ENCODE data around the gene MEGF11.
"Not testable (repeated sequence)": the region's sequence is repeated elsewhere in the genome, so short reads cannot be mapped to it uniquely, and the experiment has no call there.

Gene MEGF11

GRCh38 chr15:65881766-65882434 is 371.6 kb downstream of the MEGF11 start:
- DNase-seq (ENCODE audit: low spot score): no peak

- DNase-seq (ENCODE audit: low spot score): no peak
Observed at GRCh38 chr15:65877749-65878148, 375.8 kb downstream of the MEGF11 start.

- DNase-seq (ENCODE audit: low spot score): no peak
Observed at GRCh38 chr15:65875458-65875857, 378.1 kb downstream of the MEGF11 start.

- DNase-seq (ENCODE audit: low spot score): no peak
Observed at GRCh38 chr15:65873256-65873655, 380.3 kb downstream of the MEGF11 start.

- DNase-seq (ENCODE audit: low spot score): peak; percentile 4
Observed at GRCh38 chr15:65872596-65872995, 381.0 kb downstream of the MEGF11 start.

GRCh38 chr15:65871886-65872285 is 381.7 kb downstream of the MEGF11 start:
- not testable (repeated sequence) for DNase-seq (ENCODE audit: low spot score)

GRCh38 chr15:65870889-65871533 is 382.5 kb downstream of the MEGF11 start:
- peak; percentile 67 for DNase-seq (ENCODE audit: low spot score)

GRCh38 chr15:65869954-65870871 is 383.3 kb downstream of the MEGF11 start:
- DNase-seq (ENCODE audit: low spot score): peak; percentile 8

GRCh38 chr15:65869126-65869953 is 384.2 kb downstream of the MEGF11 start, which contains the start of gene RAB11A:
Gene RAB11A (plus strand): TSS chr15:65869491. CDS start chr15:65869586, 95 bp downstream.
- DNase-seq (ENCODE audit: low spot score): peak; percentile 92

GRCh38 chr15:65868546-65869125 is 384.9 kb downstream of the MEGF11 start:
- no peak for DNase-seq (ENCODE audit: low spot score)

- not testable (repeated sequence) for DNase-seq (ENCODE audit: low spot score)
Observed at GRCh38 chr15:65867933-65868332, 385.6 kb downstream of the MEGF11 start.

GRCh38 chr15:65867244-65867643 is 386.3 kb downstream of the MEGF11 start:
- no peak for DNase-seq (ENCODE audit: low spot score)

- DNase-seq (ENCODE audit: low spot score): no peak
Observed at GRCh38 chr15:65863106-65863505, 390.4 kb downstream of the MEGF11 start.

GRCh38 chr15:65862682-65863081 is 390.9 kb downstream of the MEGF11 start:
- peak; percentile 47 for DNase-seq (ENCODE audit: low spot score)

- no peak for DNase-seq (ENCODE audit: low spot score)
Observed at GRCh38 chr15:65857718-65858402, 395.7 kb downstream of the MEGF11 start.

GRCh38 chr15:65856821-65857455 is 396.6 kb downstream of the MEGF11 start:
- DNase-seq (ENCODE audit: low spot score): no peak

GRCh38 chr15:65851981-65852380 is 401.6 kb downstream of the MEGF11 start:
- no peak for DNase-seq (ENCODE audit: low spot score)

GRCh38 chr15:65847989-65848388 is 405.6 kb downstream of the MEGF11 start:
- no peak for DNase-seq (ENCODE audit: low spot score)

GRCh38 chr15:65845826-65846519 is 407.6 kb downstream of the MEGF11 start:
- DNase-seq (ENCODE audit: low spot score): no peak
